Memory B cell (primary cell): Measurements from ENCODE around the gene IFNL1.
"Not testable (repeated sequence)": the region's sequence is repeated elsewhere in the genome, so short reads cannot be mapped to it uniquely, and the experiment has no call there.

Experiments
- ATAC-seq: fragments of 150-1000 bp; cut with Tn5 transposase; 2 replicates; pipeline ENCODE4 v1.10.0; 2021; ENCODE audit warnings: low read depth, mild to moderate bottlenecking, moderate library complexity
- DNase-seq, 2 donors: peaks; one replicate each; pipeline ENCODE4 v3.0.0; 2022; ENCODE audit warnings: low spot score in 2 of 2
- H3K27ac Mint-ChIP-seq: one replicate; pipeline ENCODE4 v1.8.0; 2022; ENCODE audit warnings: mild to moderate bottlenecking, moderate library complexity, mixed read lengths
- H3K27me3 Mint-ChIP-seq: one replicate; pipeline ENCODE4 v1.8.0; 2022; ENCODE audit warnings: mixed read lengths
- H3K36me3 Mint-ChIP-seq: one replicate; pipeline ENCODE4 v1.8.0; 2022; ENCODE audit warnings: mild to moderate bottlenecking, mixed read lengths
- H3K4me1 Mint-ChIP-seq: one replicate; pipeline ENCODE4 v1.8.0; 2022; ENCODE audit warnings: mixed read lengths
- H3K4me3 Mint-ChIP-seq: one replicate; pipeline ENCODE4 v1.8.0; 2022; ENCODE audit warnings: mild to moderate bottlenecking, moderate library complexity, mixed read lengths
- H3K9me3 Mint-ChIP-seq: one replicate; pipeline ENCODE4 v1.8.0; 2022; ENCODE audit warnings: mixed read lengths

The IFNL1 gene

GRCh38 chr19:39308531-39309304 is 12.5 kb downstream of the IFNL1 start:
- no peak overlapping the region for H3K27ac Mint-ChIP-seq
- H3K4me3 Mint-ChIP-seq = no peak overlapping the region
- peaks cover 16% of the 10 kb centered on the region for H3K36me3 Mint-ChIP-seq
- DNase-seq (no peak), ATAC-seq (no peak)
- peaks cover 6% of the 10 kb centered on the region for H3K4me1 Mint-ChIP-seq
- no peaks in the 10 kb centered on the region for H3K9me3 Mint-ChIP-seq
- peaks cover 9% of the 10 kb centered on the region for H3K27me3 Mint-ChIP-seq

- not testable (repeated sequence) for H3K4me3 Mint-ChIP-seq, H3K9me3 Mint-ChIP-seq
These were observed 13.1 kb downstream of the IFNL1 start for GRCh38 chr19:39309305-39309670.

GRCh38 chr19:39310558-39311311 is 14.5 kb downstream of the IFNL1 start:
- Mint-ChIP-seq H3K4me3 (no peak overlapping the region), H3K36me3 (peaks cover 21% of the 10 kb centered on the region), H3K27me3 (no peaks in the 10 kb centered on the region), H3K4me1 (peaks cover 6% of the 10 kb centered on the region), H3K9me3 (no peaks in the 10 kb centered on the region), H3K27ac (no peak overlapping the region)
- DNase-seq (no peak), ATAC-seq (no peak)

More at GRCh38 chr19:39309305-39309670, 13.1 kb downstream of the IFNL1 start:
- H3K27me3 Mint-ChIP-seq, H3K4me1 Mint-ChIP-seq, DNase-seq, H3K27ac Mint-ChIP-seq, ATAC-seq: not testable (repeated sequence)
- H3K36me3 Mint-ChIP-seq = peaks cover 20% of the 10 kb centered on the region

GRCh38 chr19:39314016-39314728 is 18.0 kb downstream of the IFNL1 start:
- DNase-seq = no peak
- Mint-ChIP-seq H3K27me3 (peaks cover 1% of the 10 kb centered on the region), H3K27ac (no peak overlapping the region), H3K9me3 (no peaks in the 10 kb centered on the region), H3K36me3 (peaks cover 19% of the 10 kb centered on the region), H3K4me3 (no peak overlapping the region), H3K4me1 (peaks cover 7% of the 10 kb centered on the region)
- no peak for ATAC-seq

- Mint-ChIP-seq H3K4me3 (no peak overlapping the region), H3K27ac (no peak overlapping the region), H3K4me1 (peaks cover 9% of the 10 kb centered on the region), H3K9me3 (no peaks in the 10 kb centered on the region), H3K27me3 (peaks cover 7% of the 10 kb centered on the region), H3K36me3 (peaks cover 18% of the 10 kb centered on the region)
- ATAC-seq (no peak), DNase-seq (no peak)
These were observed 19.7 kb downstream of the IFNL1 start for GRCh38 chr19:39315933-39316332.

GRCh38 chr19:39316627-39317321 is 20.6 kb downstream of the IFNL1 start:
- Mint-ChIP-seq H3K36me3 (peaks cover 18% of the 10 kb centered on the region), H3K4me3 (no peak overlapping the region), H3K9me3 (no peaks in the 10 kb centered on the region), H3K27ac (no peak overlapping the region), H3K4me1 (peaks cover 18% of the 10 kb centered on the region), H3K27me3 (peaks cover 15% of the 10 kb centered on the region)
- no peak for ATAC-seq
- no peak for DNase-seq

- H3K4me1 Mint-ChIP-seq = peaks cover 19% of the 10 kb centered on the region
- no peaks in the 10 kb centered on the region for H3K9me3 Mint-ChIP-seq
- peaks cover 16% of the 10 kb centered on the region for H3K27me3 Mint-ChIP-seq
- no peak for DNase-seq
- no peak overlapping the region for H3K4me3 Mint-ChIP-seq
- peaks cover 18% of the 10 kb centered on the region for H3K36me3 Mint-ChIP-seq
- H3K27ac Mint-ChIP-seq = no peak overlapping the region
- no peak for ATAC-seq
These were observed 21.3 kb downstream of the IFNL1 start for GRCh38 chr19:39317476-39317875.

- Mint-ChIP-seq H3K9me3 (no peaks in the 10 kb centered on the region), H3K4me3 (no peak overlapping the region), H3K27me3 (peaks cover 16% of the 10 kb centered on the region), H3K4me1 (peaks cover 21% of the 10 kb centered on the region), H3K36me3 (peaks cover 16% of the 10 kb centered on the region), H3K27ac (no peak overlapping the region)
- ATAC-seq (no peak), DNase-seq (no peak)
These were observed 21.9 kb downstream of the IFNL1 start for GRCh38 chr19:39318071-39318470.

- H3K9me3 Mint-ChIP-seq = no peaks in the 10 kb centered on the region
- DNase-seq = no peak
- H3K4me1 Mint-ChIP-seq = peaks cover 20% of the 10 kb centered on the region
- H3K36me3 Mint-ChIP-seq = peaks cover 11% of the 10 kb centered on the region
- no peak for ATAC-seq
- no peak overlapping the region for H3K27ac Mint-ChIP-seq
- H3K27me3 Mint-ChIP-seq = peaks cover 16% of the 10 kb centered on the region
- peak overlapping the region; percentile 40 for H3K4me3 Mint-ChIP-seq
These were observed 22.5 kb downstream of the IFNL1 start for GRCh38 chr19:39318690-39319089.

- Mint-ChIP-seq H3K27me3 (peaks cover 16% of the 10 kb centered on the region), H3K9me3 (no peaks in the 10 kb centered on the region), H3K36me3 (peaks cover 11% of the 10 kb centered on the region), H3K27ac (no peak overlapping the region), H3K4me3 (peak overlapping the region; percentile 40), H3K4me1 (peaks cover 20% of the 10 kb centered on the region)
- DNase-seq (no peak), ATAC-seq (no peak)
These were observed 23.1 kb downstream of the IFNL1 start for GRCh38 chr19:39319098-39319891.

GRCh38 chr19:39319892-39320248 is 23.7 kb downstream of the IFNL1 start:
- H3K27ac Mint-ChIP-seq = no peak overlapping the region
- H3K4me3 Mint-ChIP-seq = peak overlapping the region; percentile 68
- DNase-seq = no peak
- H3K9me3 Mint-ChIP-seq = no peaks in the 10 kb centered on the region
- peaks cover 16% of the 10 kb centered on the region for H3K27me3 Mint-ChIP-seq
- H3K4me1 Mint-ChIP-seq = peaks cover 20% of the 10 kb centered on the region
- ATAC-seq = no peak
- peaks cover 11% of the 10 kb centered on the region for H3K36me3 Mint-ChIP-seq

- Mint-ChIP-seq H3K9me3 (no peaks in the 10 kb centered on the region), H3K4me3 (peak overlapping the region; percentile 88), H3K4me1 (peaks cover 20% of the 10 kb centered on the region), H3K27me3 (peaks cover 16% of the 10 kb centered on the region), H3K27ac (peak overlapping the region; percentile 7), H3K36me3 (peaks cover 8% of the 10 kb centered on the region)
- ATAC-seq (peak; percentile 31), DNase-seq (no peak)
These were observed 25.1 kb downstream of the IFNL1 start for GRCh38 chr19:39321117-39321831.

- no peak for DNase-seq
- ATAC-seq = no peak
- H3K4me3 Mint-ChIP-seq = peak overlapping the region; percentile 88
- peaks cover 16% of the 10 kb centered on the region for H3K27me3 Mint-ChIP-seq
- peaks cover 20% of the 10 kb centered on the region for H3K4me1 Mint-ChIP-seq
- H3K27ac Mint-ChIP-seq = no peak overlapping the region
- peaks cover 8% of the 10 kb centered on the region for H3K36me3 Mint-ChIP-seq
- no peaks in the 10 kb centered on the region for H3K9me3 Mint-ChIP-seq
These were observed 25.6 kb downstream of the IFNL1 start for GRCh38 chr19:39321832-39322176.
